Neural cell (in vitro differentiated cells): Measurements from ENCODE around the gene COLEC11. TPM values are rescaled to one million over a fixed set of nuclear protein-coding genes. Genes with fewer than 3 reads are reported as not detected.

ENCODE experiments used
- H2AFZ ChIP-seq: fragments of 200-600, 300-800 bp; sonication (generic), shearing (Covaris generic); 2 replicates; pipeline ENCODE4 v1.6.0; 2014; ENCODE audit warnings: low read depth, mild to moderate bottlenecking, antibody characterized with exemption, low read length, moderate library complexity
- H3F3A ChIP-seq: fragments of 200-600 bp; shearing (Covaris generic); 2 replicates; pipeline ENCODE4 v1.6.1; 2016; ENCODE audit warnings: mild to moderate bottlenecking, moderate library complexity, mixed read lengths, antibody characterized with exemption, low read length; ENCODE audit not compliant: insufficient read depth, poor library complexity, severe bottlenecking
- H3K27ac ChIP-seq: fragments of 200-600, 300-800 bp; sonication (generic), shearing (Covaris generic); 2 replicates; pipeline ENCODE4 v1.5.1; 2014; ENCODE audit warnings: mild to moderate bottlenecking, low read length, moderate library complexity
- H3K27me3 ChIP-seq: fragments of 300-800, 200-600 bp; sonication (generic), shearing (Covaris generic); 2 replicates; pipeline ENCODE4 v1.6.0; 2014; ENCODE audit warnings: mild to moderate bottlenecking, low read depth, low read length, moderate library complexity; ENCODE audit not compliant: insufficient read depth
- H3K36me3 ChIP-seq: fragments of 300-800, 200-600 bp; sonication (generic), shearing (Covaris generic); 2 replicates; pipeline ENCODE4 v1.5.1; 2014; ENCODE audit warnings: mild to moderate bottlenecking, antibody characterized with exemption, low read length, moderate library complexity; ENCODE audit not compliant: insufficient read depth
- H3K4me2 ChIP-seq: fragments of 300-800, 200-600 bp; sonication (generic), shearing (Covaris generic); 2 replicates; pipeline ENCODE4 v1.6.0; 2014; ENCODE audit warnings: mild to moderate bottlenecking, low read length
- H3K4me3 ChIP-seq: fragments of 300-800, 200-600 bp; sonication (generic), shearing (Covaris generic); 2 replicates; pipeline ENCODE4 v1.5.1; 2014; ENCODE audit warnings: mild to moderate bottlenecking, low read length, moderate library complexity
- H3K79me2 ChIP-seq: fragments of 200-600 bp; shearing (Covaris generic); replicated peaks from 2 replicates; pipeline ENCODE4 v1.6.0; 2014; ENCODE audit warnings: mild to moderate bottlenecking, low read length, moderate library complexity; ENCODE audit not compliant: insufficient read depth
- H3K9ac ChIP-seq: fragments of 300-800, 200-600 bp; sonication (generic), shearing (Covaris generic); 2 replicates; pipeline ENCODE4 v1.6.1; 2016; ENCODE audit warnings: mild to moderate bottlenecking, low read length, mixed read lengths
- H3K9me2 ChIP-seq: fragments of 200-600 bp; shearing (Covaris generic); 2 replicates; pipeline ENCODE4 v1.6.1; 2016; ENCODE audit warnings: mild to moderate bottlenecking, low read length, mixed read lengths; ENCODE audit not compliant: insufficient read depth
- H3K9me3 ChIP-seq: fragments of 200-600, 300-800 bp; sonication (generic), shearing (Covaris generic); 2 replicates; pipeline ENCODE4 v1.6.1; 2016; ENCODE audit warnings: mild to moderate bottlenecking, mixed run types, low read length, moderate library complexity, mixed read lengths
- H4K20me1 ChIP-seq: fragments of 200-600 bp; shearing (Covaris generic); 2 replicates; pipeline ENCODE4 v1.6.1; 2016; ENCODE audit warnings: mild to moderate bottlenecking, mixed run types; ENCODE audit not compliant: insufficient read depth
- CTCF ChIP-seq: fragments of 450-650 bp; IDR thresholded peaks from 2 replicates; pipeline ENCODE4 v1.5.1; 2014; ENCODE audit warnings: antibody characterized with exemption, mild to moderate bottlenecking, moderate library complexity; ENCODE audit not compliant: poor library complexity, severe bottlenecking
- EP300 ChIP-seq: fragments of 450-650 bp; conservative IDR thresholded peaks from 2 replicates; pipeline ENCODE4 v1.6.1; 2014; ENCODE audit warnings: antibody characterized with exemption, mild to moderate bottlenecking, moderate library complexity; ENCODE audit not compliant: poor library complexity, severe bottlenecking
- EZH2 ChIP-seq: fragments of 200-600, 300-800 bp; shearing (Covaris generic), sonication (generic); IDR thresholded peaks from 2 replicates; pipeline ENCODE4 v1.6.1; 2014; ENCODE audit warnings: antibody characterized with exemption, low read length, borderline replicate concordance, mild to moderate bottlenecking; ENCODE audit not compliant: insufficient read depth, poor library complexity, severe bottlenecking
- MXI1 ChIP-seq: fragments of 450-650 bp; conservative IDR thresholded peaks from 2 replicates; pipeline ENCODE4 v1.6.1; 2014; ENCODE audit warnings: antibody characterized with exemption, mild to moderate bottlenecking; ENCODE audit not compliant: poor library complexity, severe bottlenecking
- POLR2AphosphoS5 ChIP-seq: IDR thresholded peaks from 2 replicates; pipeline ENCODE4 v1.6.1; 2012
- RAD21 ChIP-seq: fragments of 450-650 bp; conservative IDR thresholded peaks from 2 replicates; pipeline ENCODE4 v1.6.1; 2014; ENCODE audit warnings: antibody characterized with exemption, mild to moderate bottlenecking, moderate library complexity
- REST ChIP-seq: IDR thresholded peaks from 2 replicates; pipeline ENCODE4 v1.6.1; 2012; ENCODE audit warnings: borderline replicate concordance
- SMC3 ChIP-seq: fragments of 450-650 bp; conservative IDR thresholded peaks from 2 replicates; pipeline ENCODE4 v1.6.1; 2014; ENCODE audit warnings: antibody characterized with exemption, mild to moderate bottlenecking, moderate library complexity; ENCODE audit not compliant: poor library complexity
- TAF1 ChIP-seq: IDR thresholded peaks from 2 replicates; pipeline ENCODE4 v1.6.1; 2012; ENCODE audit warnings: low read depth
- polyA plus RNA-seq: library from polyadenylated mRNA; depleted of rRNA; stranded (reverse); fragments of >200 nt; gene quantifications from 2 replicates; pipeline ENCODE4 v1.2.3, GENCODE V29; 2014

Gene COLEC11
- polyA plus RNA-seq, 1 donor from 2014 or later, result 4.0 TPM

- Histone ChIP-seq H3K36me3 (no peaks in the 10 kb centered on the region), H3K27ac (no peak overlapping the region), H3K9ac (no peak overlapping the region), H4K20me1 (no peaks in the 10 kb centered on the region), H3K4me3 (no peak overlapping the region), H3K27me3 (no peaks in the 10 kb centered on the region), H3K79me2 (no peaks in the 10 kb centered on the region), H3K4me2 (no peak overlapping the region), H3K9me3 (no peaks in the 10 kb centered on the region), H3K9me2 (no peaks in the 10 kb centered on the region), H3F3A (no peaks in the 10 kb centered on the region), H2AFZ (no peak overlapping the region)
- TF ChIP-seq REST (no peak), SMC3 (no peak), TAF1 (no peak), CTCF (no peak)
Observed at GRCh38 chr2:3628241-3628679, 33.3 kb downstream of the COLEC11 start.

- no peaks in the 10 kb centered on the region for H4K20me1 ChIP-seq
- no peaks in the 10 kb centered on the region for H3K79me2 ChIP-seq
- H3K9ac ChIP-seq, result no peak overlapping the region
- H3K4me3 ChIP-seq, result no peak overlapping the region
- no peaks in the 10 kb centered on the region for H3F3A ChIP-seq
- H3K36me3 ChIP-seq, result no peaks in the 10 kb centered on the region
- H3K9me3 ChIP-seq, result no peaks in the 10 kb centered on the region
- TF ChIP-seq POLR2AphosphoS5 (no peak), EZH2 (no peak), SMC3 (no peak), CTCF (no peak), REST (no peak), EP300 (no peak), TAF1 (no peak), RAD21 (no peak), MXI1 (no peak)
- no peaks in the 10 kb centered on the region for H3K9me2 ChIP-seq
- no peaks in the 10 kb centered on the region for H3K27me3 ChIP-seq
- no peak overlapping the region for H3K27ac ChIP-seq
- H3K4me2 ChIP-seq, result no peak overlapping the region
- H2AFZ ChIP-seq, result no peak overlapping the region
Observed at GRCh38 chr2:3628800-3629199, 33.9 kb downstream of the COLEC11 start.
